Measurements from ENCODE around the gene SYDE2.

DNA sequence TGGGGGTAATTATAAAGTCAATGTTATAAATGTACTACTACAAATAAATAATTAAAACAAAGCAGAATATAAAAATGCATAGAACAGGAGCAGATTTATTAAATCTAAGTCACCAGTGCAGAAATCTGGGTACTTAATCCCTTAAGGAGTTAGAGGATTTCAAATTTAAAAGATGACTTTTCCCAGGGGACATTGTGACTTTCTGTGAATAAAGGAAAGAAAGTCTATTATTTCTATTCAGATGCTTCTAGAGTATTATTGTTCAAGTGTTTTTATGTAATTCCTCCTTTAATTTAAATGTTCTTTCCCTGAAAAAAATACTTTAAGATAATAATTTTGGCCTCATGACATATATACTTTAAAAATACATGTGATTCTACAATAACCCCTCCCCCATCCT, 43.4 kb downstream of the SYDE2 start:
- no peak for TF ChIP-seq EZH2 (IDR thresholded peaks at IDR 0.05; ENCODE audit: low read length, missing control alignments)
- TF ChIP-seq, protein P1, sequence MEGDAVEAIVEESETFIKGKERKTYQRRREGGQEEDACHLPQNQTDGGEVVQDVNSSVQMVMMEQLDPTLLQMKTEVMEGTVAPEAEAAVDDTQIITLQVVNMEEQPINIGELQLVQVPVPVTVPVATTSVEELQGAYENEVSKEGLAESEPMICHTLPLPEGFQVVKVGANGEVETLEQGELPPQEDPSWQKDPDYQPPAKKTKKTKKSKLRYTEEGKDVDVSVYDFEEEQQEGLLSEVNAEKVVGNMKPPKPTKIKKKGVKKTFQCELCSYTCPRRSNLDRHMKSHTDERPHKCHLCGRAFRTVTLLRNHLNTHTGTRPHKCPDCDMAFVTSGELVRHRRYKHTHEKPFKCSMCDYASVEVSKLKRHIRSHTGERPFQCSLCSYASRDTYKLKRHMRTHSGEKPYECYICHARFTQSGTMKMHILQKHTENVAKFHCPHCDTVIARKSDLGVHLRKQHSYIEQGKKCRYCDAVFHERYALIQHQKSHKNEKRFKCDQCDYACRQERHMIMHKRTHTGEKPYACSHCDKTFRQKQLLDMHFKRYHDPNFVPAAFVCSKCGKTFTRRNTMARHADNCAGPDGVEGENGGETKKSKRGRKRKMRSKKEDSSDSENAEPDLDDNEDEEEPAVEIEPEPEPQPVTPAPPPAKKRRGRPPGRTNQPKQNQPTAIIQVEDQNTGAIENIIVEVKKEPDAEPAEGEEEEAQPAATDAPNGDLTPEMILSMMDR (conservative IDR thresholded peaks at IDR 0.05 in 1 of 2, IDR thresholded peaks at IDR 0.05 in 1 of 2; ENCODE audit: low read depth in 1 of 2, low read length in 2 of 2), result no peak

Data from fibroblast of lung (primary cell).